Activated naive CD4-positive, alpha-beta T cell (primary cell): ENCODE data around the gene ADGRL3.

Experiments used
- DNase-seq, 4 experiments: peaks; one replicate each; lab custom pipeline; 2025; lab: John Stamatoyannopoulos, UW

Gene ADGRL3

DNA sequence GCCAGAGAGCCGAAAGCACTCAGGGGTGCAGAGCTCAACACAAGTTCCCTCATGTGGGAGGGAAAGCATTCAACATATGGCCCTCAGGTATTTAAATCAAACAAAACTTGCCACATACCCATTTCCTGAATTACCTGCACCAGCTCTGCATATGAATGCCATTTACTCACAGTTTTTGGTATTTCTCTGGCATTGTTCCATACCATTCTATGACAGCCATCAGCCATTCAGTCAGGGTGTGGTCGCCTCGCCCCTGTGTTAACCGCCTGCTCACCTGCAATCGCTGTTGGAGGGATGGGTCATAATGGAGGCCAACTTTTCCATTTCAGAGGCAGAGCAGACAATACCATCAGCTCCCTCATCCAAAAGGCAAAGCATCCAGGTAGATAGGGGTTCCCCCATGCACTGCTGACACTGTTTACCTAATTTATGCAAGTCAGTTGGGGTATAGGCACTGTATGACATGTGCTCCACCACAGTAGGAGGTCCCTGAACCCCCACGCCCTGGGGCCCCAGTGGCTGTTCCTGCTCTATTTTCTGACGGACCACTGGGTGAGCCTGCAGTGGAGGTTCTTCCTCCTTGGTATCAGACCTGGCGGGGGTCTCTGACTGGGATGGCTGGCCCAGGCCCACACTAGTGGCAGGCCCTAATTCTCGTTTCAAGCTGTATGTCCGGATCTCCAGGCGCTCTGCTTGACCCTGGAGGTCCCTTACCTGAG, 227.1 kb downstream of the ADGRL3 start:
- DNase-seq, result no peak

DNA sequence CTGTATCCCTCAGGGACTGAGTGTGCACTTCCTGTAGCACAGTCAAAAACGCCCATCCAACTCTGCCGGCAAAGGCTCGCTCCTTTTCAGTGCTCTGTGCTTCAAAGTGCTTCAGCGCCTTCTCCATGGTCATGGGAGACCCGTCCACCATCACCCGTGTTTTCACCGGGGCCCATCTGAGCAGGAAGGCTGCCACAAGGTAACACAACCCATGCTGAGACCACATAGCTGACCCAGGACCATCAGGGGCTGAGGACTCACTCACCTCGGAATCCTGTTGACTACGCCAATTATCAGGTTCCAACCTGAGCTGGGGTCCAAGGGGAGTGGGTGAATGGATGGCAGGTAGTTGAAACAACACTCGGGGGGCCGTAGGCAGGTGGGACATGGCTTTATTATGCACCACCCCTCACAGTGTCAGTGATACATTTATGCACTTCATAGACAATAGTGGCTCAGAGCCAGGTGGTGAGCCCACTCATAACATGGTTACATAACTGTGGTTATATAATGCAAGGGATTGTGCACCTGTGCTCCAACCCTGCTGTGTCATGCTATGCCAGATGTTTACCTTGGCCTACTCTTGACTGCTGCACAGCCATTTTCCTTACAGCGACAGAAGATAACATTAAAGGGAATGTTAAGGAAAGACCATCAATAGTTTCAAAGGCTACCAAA, 227.8 kb downstream of the ADGRL3 start:
- no peak for DNase-seq

DNA sequence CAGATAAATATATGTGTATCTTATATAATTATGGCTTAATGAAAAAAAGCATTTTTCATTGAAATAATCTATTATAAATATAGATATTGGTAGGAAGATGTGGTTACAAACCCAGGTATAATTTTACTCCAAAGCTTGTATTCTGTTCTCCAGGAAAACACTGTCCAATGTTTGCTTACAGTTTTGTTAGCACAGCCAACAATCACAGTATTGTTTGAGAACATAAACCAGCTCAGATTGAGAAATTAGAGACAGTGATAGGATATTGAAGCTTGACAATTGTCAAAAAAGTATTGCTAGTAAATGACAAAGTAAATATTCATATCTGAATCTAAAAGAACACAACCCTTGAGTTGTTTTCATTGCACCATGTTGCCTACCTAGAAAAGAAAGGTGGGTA, 228.8 kb downstream of the ADGRL3 start:
- no peak for DNase-seq

GRCh38 chr4:61431131-61431530, 231.0 kb downstream of the ADGRL3 start:
- DNase-seq, result no peak

- DNase-seq, result no peak
These were observed 237.8 kb downstream of the ADGRL3 start for GRCh38 chr4:61437923-61438322.

DNA sequence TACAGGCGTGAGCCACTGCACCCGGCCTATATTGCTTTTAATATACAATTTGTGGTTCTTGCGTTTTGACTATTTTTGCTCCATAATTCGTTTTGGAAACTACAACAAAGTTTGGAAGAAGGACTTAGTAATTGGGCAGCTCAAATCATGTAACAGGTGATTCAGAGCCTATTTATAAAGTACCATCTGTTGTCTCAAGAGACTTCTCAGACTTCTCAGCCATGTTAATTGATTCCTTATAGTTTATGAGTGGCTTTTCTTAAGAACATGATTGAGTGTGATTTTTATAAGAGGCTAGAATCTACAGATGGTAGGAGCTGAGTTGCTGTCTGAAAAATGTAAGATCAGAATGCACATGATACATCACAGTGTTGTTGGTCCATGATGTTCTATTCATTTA, 240.2 kb downstream of the ADGRL3 start:
- DNase-seq, result no peak

- DNase-seq, result no peak
These were observed 242.8 kb downstream of the ADGRL3 start for GRCh38 chr4:61442936-61443335.

GRCh38 chr4:61443813-61444510, 243.8 kb downstream of the ADGRL3 start:
- no peak for DNase-seq

DNA sequence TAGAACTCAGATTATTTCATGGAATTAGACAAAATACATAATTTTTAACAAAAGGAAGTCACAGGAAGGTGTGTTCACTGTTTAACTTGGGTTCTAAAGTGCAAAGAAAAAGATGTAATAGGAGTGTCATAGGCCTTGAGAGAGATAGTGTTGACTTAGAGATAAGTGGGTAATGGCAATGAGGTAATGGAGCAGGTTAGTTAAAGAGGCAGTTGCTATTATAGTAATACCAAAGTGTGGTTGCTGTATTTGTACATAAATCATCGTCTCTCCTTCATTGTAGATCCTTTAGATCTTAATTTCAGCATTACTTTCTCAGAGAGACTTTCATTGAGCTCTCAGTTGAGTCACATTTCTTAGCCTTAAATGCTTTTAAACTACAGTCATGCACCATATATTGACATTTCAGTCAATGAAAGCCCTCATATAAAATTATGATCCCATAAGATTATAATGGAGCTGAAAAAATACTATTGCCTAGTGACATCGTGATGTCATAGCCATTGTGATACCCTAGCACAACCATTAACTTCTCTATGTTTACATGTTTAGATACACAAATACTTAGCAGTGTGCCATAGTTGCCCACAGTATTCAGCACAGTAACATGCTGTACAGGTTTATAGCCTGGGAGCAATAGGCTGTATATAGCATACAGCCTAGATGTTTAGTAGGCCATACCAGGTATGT, 245.4 kb downstream of the ADGRL3 start:
- no peak for DNase-seq

DNA sequence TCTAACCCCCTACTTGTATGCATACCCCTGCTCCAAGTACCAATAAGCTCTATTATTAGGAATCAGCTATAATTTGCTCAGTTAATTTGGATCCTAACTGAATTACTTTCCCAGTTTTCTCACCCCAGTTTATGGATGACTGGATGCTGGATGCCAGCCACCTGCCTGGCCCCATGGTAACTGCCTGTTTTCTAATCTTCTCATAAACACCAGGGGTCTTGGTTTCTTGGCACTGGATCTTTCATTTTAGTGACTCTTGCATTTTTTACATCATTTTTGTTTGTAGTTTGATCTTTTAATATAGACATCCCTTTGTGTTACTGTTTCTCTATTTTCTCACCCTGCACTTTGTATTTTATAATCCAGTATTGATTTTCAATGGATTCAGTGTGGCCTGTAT, 246.8 kb downstream of the ADGRL3 start:
- no peak for DNase-seq

DNA sequence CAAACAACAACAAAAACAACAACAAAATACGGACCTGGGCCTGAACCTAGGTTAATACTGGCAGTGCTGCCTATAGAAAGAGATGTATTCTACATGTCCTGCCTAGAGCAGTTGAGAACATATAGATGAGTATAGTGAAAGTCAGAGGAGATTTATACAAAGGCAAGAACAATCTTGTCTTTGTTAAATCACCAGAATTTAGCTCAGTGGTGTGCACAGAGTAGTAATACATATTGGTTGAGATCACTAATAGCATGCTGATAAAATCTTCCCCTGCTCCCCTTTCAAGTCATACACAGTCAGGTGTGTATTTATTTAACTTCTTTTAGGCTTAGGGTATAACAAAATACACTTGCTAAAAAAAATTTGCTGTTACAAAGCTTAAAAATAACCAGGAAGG, 247.8 kb downstream of the ADGRL3 start:
- DNase-seq, result no peak

GRCh38 chr4:61451935-61452334, 251.8 kb downstream of the ADGRL3 start:
- DNase-seq, result no peak

DNA sequence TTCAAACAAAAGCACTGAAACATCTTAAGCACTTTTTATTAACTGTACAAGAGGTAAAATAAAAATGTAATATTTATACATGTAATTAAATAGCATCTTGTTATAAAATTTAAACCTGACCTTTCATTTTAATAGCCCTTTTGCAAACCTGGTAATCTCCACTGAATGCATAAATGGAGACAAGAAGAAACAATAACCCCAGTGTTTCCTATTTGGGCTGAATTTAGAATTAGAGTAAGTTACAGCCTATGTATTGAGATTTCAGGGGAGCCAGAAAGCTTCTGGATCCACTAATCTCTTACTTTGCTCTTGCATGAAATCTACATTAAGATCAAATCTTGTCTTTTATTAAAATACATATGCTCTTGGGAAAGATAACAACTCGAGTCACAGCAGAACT, 261.8 kb downstream of the ADGRL3 start:
- DNase-seq, result no peak

- DNase-seq, result no peak
These were observed 262.6 kb downstream of the ADGRL3 start for GRCh38 chr4:61462451-61463326.

- DNase-seq, result no peak
These were observed 268.0 kb downstream of the ADGRL3 start for GRCh38 chr4:61468024-61468720.

DNA sequence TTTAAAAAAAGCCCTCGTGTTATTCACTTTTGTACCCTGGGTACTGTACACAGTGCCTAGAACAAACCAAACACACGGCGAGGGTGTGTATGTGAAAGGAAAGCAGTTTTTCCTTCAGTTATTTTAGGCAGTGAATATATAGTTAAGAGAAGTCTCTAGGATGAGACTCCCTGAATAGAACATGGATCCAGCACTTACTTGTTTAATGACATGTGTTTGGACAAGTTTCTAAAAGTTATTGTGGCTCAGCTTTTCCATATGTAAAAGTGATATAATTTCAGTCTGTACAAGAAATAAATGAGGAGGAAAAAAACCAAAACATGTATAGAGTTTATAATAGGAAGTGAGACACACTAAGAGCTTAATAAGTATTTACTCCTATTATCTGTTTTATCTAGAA, 273.2 kb downstream of the ADGRL3 start:
- DNase-seq, result no peak

DNA sequence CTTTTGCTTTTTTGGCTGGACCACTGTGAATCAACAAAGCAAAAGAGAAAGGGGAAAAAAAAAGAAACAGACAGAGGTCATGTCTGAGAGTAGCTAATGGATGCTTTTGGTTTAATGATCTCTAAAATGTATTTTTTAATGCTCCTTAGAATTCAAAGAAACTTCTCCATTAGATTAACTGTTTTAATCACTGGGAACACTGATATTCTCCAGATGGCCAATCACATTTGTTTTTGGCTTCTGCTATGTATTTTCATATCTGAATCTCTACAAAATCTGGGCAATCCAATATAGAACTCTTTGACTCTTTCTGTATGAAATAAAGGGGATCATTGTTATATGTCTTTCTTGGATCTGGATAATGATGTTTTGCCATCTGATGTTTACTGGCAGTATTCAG, 278.2 kb downstream of the ADGRL3 start:
- no peak for DNase-seq

- no peak for DNase-seq
These were observed 284.9 kb downstream of the ADGRL3 start for GRCh38 chr4:61485056-61485455.

GRCh38 chr4:61489927-61490326, 289.8 kb downstream of the ADGRL3 start:
- DNase-seq, result no peak

GRCh38 chr4:61493041-61493440, 292.9 kb downstream of the ADGRL3 start:
- no peak for DNase-seq

DNA sequence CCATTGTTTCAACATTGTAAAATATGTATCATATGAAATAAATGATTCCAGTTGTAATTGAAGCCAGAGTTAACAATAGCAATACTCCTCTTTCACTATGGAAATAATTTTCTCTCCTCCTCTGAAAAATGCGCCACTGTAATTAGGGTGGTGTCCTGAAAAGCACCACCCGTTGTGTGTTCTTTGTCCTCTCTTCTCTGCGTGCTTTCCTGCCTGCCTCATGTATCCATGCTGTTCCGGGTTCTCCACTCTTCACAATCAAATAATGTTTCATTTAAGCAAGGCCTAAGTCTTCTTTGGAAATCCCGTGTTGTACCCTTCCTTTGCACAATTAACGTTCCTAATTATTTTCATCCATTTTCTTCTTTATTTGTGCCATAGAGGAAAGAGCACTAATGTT, 293.3 kb downstream of the ADGRL3 start:
- DNase-seq, result no peak
